ENCODE results near the gene CD38. TPM values are rescaled to one million over a fixed set of nuclear protein-coding genes. Genes with fewer than 3 reads are reported as not detected.
A peak's percentile ranks its signal among the peaks of the same experiment; 100 is the strongest.

The CD38 gene
- total RNA-seq, 1 experiment from 2014 or later = not detected

- RAD21 ChIA-PET (ENCODE audit: low non-redundant PET in 1 of 2, low total read pairs in 2 of 2, uncharacterized antibody in 2 of 2, unreplicated experiment in 2 of 2) = no interaction called here
- H3K36me3 ChIP-seq (ENCODE audit: control insufficient read depth in 1 of 2, insufficient read depth in 2 of 2, low read length in 2 of 2) = no peaks in the 10 kb centered on the region
- intact Hi-C loops (cut with micrococcal nuclease) = no loop called here
- no peaks in the 10 kb centered on the region for H3K4me1 ChIP-seq (ENCODE audit: control insufficient read depth in 1 of 2, insufficient read depth in 2 of 2, low read length in 2 of 2)
- H3K79me2 ChIP-seq (ENCODE audit: insufficient read depth, low read length) = no peaks in the 10 kb centered on the region
- BruUV-seq (replicated peaks) = no TSS peak
- no peak overlapping the region for H3K4me2 ChIP-seq (ENCODE audit: low read length)
- peaks cover 3 to 7% of the 10 kb centered on the region in 2 experiments; a peak in 1 of 4 replicates for H3K9me3 ChIP-seq (ENCODE audit: control insufficient read depth in 1 of 2, insufficient read depth in 1 of 2, low read depth in 1 of 2, low read length in 2 of 2)
- no peaks in the 10 kb centered on the region for H3K27me3 ChIP-seq (ENCODE audit: insufficient read depth, low read length)
- CTCF ChIA-PET = interaction anchor here (1.2 to 1.3 kb wide), 2 partner anchors 72 to 78 kb away, joined by 3 read pairs; no protein-coding TSS in a partner anchor
- H3K4me3 ChIP-seq (replicated peaks in 1 of 2; ENCODE audit: low read depth in 1 of 2, low read length in 2 of 2) = no peak overlapping the region
- DNase-seq (ENCODE audit: low read depth, low spot score) = no peak
- no peak overlapping the region for H2AFZ ChIP-seq (ENCODE audit: low read depth, low read length, poor library complexity, severe bottlenecking)
- H3K9me2 ChIP-seq (ENCODE audit: insufficient read depth) = no peaks in the 10 kb centered on the region
- no peak for ATAC-seq
- H3K9ac ChIP-seq (ENCODE audit: low read length) = no peak overlapping the region
- POLR2A ChIA-PET = no interaction called here
- no peak for TF ChIP-seq ELF1 (IDR thresholded peaks at IDR 0.05; ENCODE audit: borderline replicate concordance, low read depth)
- no peak for TF ChIP-seq MAX (IDR thresholded peaks at IDR 0.05)
- TF ChIP-seq CTCF (IDR thresholded peaks at IDR 0.05 in 2 of 3, conservative IDR thresholded peaks at IDR 0.05 in 1 of 3; ENCODE audit: borderline replicate concordance in 1 of 3, insufficient read depth in 1 of 3, low read depth in 2 of 3, low read length in 2 of 3) = 0 out of 6 replicates have a peak, but pooled peaks of 2 of the 3 experiments have one; percentile 6 to 15
- TF ChIP-seq RAD21 (IDR thresholded peaks at IDR 0.05; ENCODE audit: low read depth) = no peak
- H3K27ac ChIP-seq (ENCODE audit: low read depth, low read length) = no peak overlapping the region
- H4K20me1 ChIP-seq (ENCODE audit: insufficient read depth) = no peaks in the 10 kb centered on the region
Observed at GRCh38 chr4:15878011-15878410, 99.9 kb downstream of the CD38 start.

- H2AFZ ChIP-seq (ENCODE audit: low read depth, low read length, poor library complexity, severe bottlenecking) = no peak overlapping the region
- no peaks in the 10 kb centered on the region for H3K4me1 ChIP-seq (ENCODE audit: control insufficient read depth in 1 of 2, insufficient read depth in 2 of 2, low read length in 2 of 2)
- H3K79me2 ChIP-seq (ENCODE audit: insufficient read depth, low read length) = no peaks in the 10 kb centered on the region
- H3K27me3 ChIP-seq (ENCODE audit: insufficient read depth, low read length) = no peaks in the 10 kb centered on the region
- no peaks in the 10 kb centered on the region for H3K36me3 ChIP-seq (ENCODE audit: control insufficient read depth in 1 of 2, insufficient read depth in 2 of 2, low read length in 2 of 2)
- CTCF ChIA-PET = interaction anchor here (1.0 to 4.4 kb wide), 15 partner anchors 12 to 402 kb away, joined by 3 to 261 read pairs (median 10); partner anchors contain the start of gene FGFBP1
- no peak overlapping the region for H3K27ac ChIP-seq (ENCODE audit: low read depth, low read length)
- TF ChIP-seq ATF3 (IDR thresholded peaks at IDR 0.05) (no peak), TCF7L2 (IDR thresholded peaks at IDR 0.05; ENCODE audit: borderline replicate concordance, extremely low read depth, insufficient read depth, insufficient read length) (no peak), SIN3A (IDR thresholded peaks at IDR 0.05; ENCODE audit: low read depth) (no peak), EZH2phosphoT487 (IDR thresholded peaks at IDR 0.05; ENCODE audit: borderline replicate concordance) (no peak)
- H3K9me2 ChIP-seq (ENCODE audit: insufficient read depth) = no peaks in the 10 kb centered on the region
- no TSS peak for BruUV-seq (replicated peaks)
- ATAC-seq (no peak), DNase-seq (ENCODE audit: low read depth, low spot score) (no peak)
- POLR2A ChIA-PET = interaction anchor here (2.2 kb wide), 1 partner anchor 74 kb away, joined by 19 read pairs; no protein-coding TSS in a partner anchor
- intact Hi-C loops (cut with micrococcal nuclease) = loop anchor here (1.0 to 5.0 kb wide), 4 partner anchors 74 to 405 kb away; no protein-coding TSS in a partner anchor
- H3K9ac ChIP-seq (ENCODE audit: low read length) = no peak overlapping the region
- no peak overlapping the region for H3K4me3 ChIP-seq (replicated peaks in 1 of 2; ENCODE audit: low read depth in 1 of 2, low read length in 2 of 2)
- peaks cover 3 to 7% of the 10 kb centered on the region in 2 experiments; a peak in 1 of 4 replicates for H3K9me3 ChIP-seq (ENCODE audit: control insufficient read depth in 1 of 2, insufficient read depth in 1 of 2, low read depth in 1 of 2, low read length in 2 of 2)
- no peak overlapping the region for H3K4me2 ChIP-seq (ENCODE audit: low read length)
- RAD21 ChIA-PET (ENCODE audit: low non-redundant PET in 1 of 2, low total read pairs in 2 of 2, uncharacterized antibody in 2 of 2, unreplicated experiment in 2 of 2) = interaction anchor here (1.5 to 3.5 kb wide), 3 partner anchors 74 to 76 kb away, joined by 7 to 72 read pairs (median 32); no protein-coding TSS in a partner anchor
- H4K20me1 ChIP-seq (ENCODE audit: insufficient read depth) = no peaks in the 10 kb centered on the region
Observed at GRCh38 chr4:15881820-15882219, 103.7 kb downstream of the CD38 start.

Data from HCT116 (cell line).